Measurements from ENCODE around the gene PCCA. TPM values are rescaled to one million over a fixed set of nuclear protein-coding genes. Genes with fewer than 3 reads are reported as not detected.

The PCCA gene
- total RNA-seq, 1 experiment from 2014 or later = 8.9 TPM

DNA sequence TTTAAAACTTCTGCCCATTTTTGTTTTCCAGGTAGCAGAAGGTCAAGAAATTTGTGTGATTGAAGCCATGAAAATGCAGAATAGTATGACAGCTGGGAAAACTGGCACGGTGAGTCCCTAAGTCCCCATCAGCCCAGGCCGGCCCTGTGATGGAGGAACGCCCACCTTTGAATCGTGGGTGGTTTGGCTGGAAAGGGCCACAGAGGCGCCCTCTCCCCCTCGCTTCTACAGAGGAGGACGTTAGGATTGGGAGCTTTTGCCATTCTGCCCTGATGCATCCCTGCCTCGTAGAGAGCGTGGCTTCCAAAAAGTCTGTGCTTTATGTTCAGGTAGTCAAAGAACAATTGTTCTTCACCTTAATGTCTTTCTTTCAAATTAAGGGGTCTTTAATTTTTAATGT, 438.8 kb downstream of the PCCA start:
- H3K36me3 Mint-ChIP-seq (ENCODE audit: insufficient read depth, unreplicated experiment) = no peaks in the 10 kb centered on the region
- H3K9me3 Mint-ChIP-seq (ENCODE audit: low read depth, unreplicated experiment) = no peaks in the 10 kb centered on the region
- intact Hi-C loops (cut with micrococcal nuclease; ENCODE audit: unreplicated experiment) = no loop called here
- no peaks in the 10 kb centered on the region for H3K27me3 Mint-ChIP-seq (ENCODE audit: unreplicated experiment)
- H3K27ac Mint-ChIP-seq (ENCODE audit: unreplicated experiment) = no peak overlapping the region
- TF ChIP-seq, protein P1, sequence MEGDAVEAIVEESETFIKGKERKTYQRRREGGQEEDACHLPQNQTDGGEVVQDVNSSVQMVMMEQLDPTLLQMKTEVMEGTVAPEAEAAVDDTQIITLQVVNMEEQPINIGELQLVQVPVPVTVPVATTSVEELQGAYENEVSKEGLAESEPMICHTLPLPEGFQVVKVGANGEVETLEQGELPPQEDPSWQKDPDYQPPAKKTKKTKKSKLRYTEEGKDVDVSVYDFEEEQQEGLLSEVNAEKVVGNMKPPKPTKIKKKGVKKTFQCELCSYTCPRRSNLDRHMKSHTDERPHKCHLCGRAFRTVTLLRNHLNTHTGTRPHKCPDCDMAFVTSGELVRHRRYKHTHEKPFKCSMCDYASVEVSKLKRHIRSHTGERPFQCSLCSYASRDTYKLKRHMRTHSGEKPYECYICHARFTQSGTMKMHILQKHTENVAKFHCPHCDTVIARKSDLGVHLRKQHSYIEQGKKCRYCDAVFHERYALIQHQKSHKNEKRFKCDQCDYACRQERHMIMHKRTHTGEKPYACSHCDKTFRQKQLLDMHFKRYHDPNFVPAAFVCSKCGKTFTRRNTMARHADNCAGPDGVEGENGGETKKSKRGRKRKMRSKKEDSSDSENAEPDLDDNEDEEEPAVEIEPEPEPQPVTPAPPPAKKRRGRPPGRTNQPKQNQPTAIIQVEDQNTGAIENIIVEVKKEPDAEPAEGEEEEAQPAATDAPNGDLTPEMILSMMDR (IDR thresholded peaks at IDR 0.05; ENCODE audit: unreplicated experiment) = no peak
- H3K4me3 Mint-ChIP-seq (ENCODE audit: low read depth, unreplicated experiment) = no peak overlapping the region
- no TSS peak for BruUV-seq (replicated peaks)
- no peak for DNase-seq
- H3K4me1 Mint-ChIP-seq (ENCODE audit: low read depth, unreplicated experiment) = no peaks in the 10 kb centered on the region
- CTCF ChIA-PET = no interaction called here

DNA sequence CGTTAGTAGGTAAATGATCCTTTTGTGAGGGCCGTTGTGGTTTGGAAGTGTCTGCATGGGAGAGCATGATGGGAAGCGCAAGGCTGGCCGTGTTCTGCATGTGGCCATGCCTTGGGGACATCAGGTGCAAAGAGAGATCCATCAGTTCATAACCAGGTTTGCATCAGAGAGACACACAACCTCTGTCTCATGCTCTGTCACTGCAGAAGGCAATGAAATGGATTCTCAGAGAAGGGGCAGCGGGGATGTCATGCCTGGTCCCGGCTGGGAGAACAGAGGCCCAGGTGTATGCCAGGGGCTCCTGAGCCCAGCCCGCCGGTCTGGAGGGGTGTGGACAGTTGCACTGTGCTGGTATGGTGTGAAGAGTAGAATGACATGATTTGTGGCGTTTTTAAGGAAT, 439.5 kb downstream of the PCCA start:
- Mint-ChIP-seq H3K9me3 (ENCODE audit: low read depth, unreplicated experiment) (no peaks in the 10 kb centered on the region), H3K27me3 (ENCODE audit: unreplicated experiment) (no peaks in the 10 kb centered on the region), H3K4me3 (ENCODE audit: low read depth, unreplicated experiment) (no peak overlapping the region), H3K4me1 (ENCODE audit: low read depth, unreplicated experiment) (no peaks in the 10 kb centered on the region), H3K36me3 (ENCODE audit: insufficient read depth, unreplicated experiment) (no peaks in the 10 kb centered on the region), H3K27ac (ENCODE audit: unreplicated experiment) (no peak overlapping the region)
- CTCF ChIA-PET = no interaction called here
- DNase-seq = no peak
- no TSS peak for BruUV-seq (replicated peaks)
- intact Hi-C loops (cut with micrococcal nuclease; ENCODE audit: unreplicated experiment) = no loop called here
- TF ChIP-seq, protein P1 (IDR thresholded peaks at IDR 0.05; ENCODE audit: unreplicated experiment) = no peak

DNA sequence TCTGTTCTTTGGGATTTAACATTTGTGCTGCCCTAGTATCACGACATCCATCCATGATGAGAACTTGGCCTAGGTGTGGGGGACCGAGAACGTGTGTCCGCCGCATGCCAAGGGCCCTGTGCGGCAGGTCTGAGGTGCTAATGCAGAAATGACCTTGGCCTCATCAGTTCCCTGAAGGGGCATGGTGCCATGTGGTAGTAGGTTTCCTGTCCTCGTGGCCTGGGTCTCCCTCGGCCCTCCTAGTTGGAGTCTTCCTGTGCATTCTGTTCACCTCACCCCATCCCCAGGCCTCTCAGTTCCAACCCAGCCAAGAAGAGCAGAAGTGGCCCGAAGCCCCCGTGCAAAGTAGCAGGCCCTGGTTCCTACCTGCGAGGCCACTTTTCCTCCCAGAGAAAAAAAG, 439.9 kb downstream of the PCCA start:
- H3K9me3 Mint-ChIP-seq (ENCODE audit: low read depth, unreplicated experiment) = no peaks in the 10 kb centered on the region
- intact Hi-C loops (cut with micrococcal nuclease; ENCODE audit: unreplicated experiment) = no loop called here
- no peak for DNase-seq
- CTCF ChIA-PET = no interaction called here
- no peak overlapping the region for H3K4me3 Mint-ChIP-seq (ENCODE audit: low read depth, unreplicated experiment)
- no peaks in the 10 kb centered on the region for H3K36me3 Mint-ChIP-seq (ENCODE audit: insufficient read depth, unreplicated experiment)
- BruUV-seq (replicated peaks) = no TSS peak
- no peaks in the 10 kb centered on the region for H3K27me3 Mint-ChIP-seq (ENCODE audit: unreplicated experiment)
- TF ChIP-seq, protein P1 (IDR thresholded peaks at IDR 0.05; ENCODE audit: unreplicated experiment) = no peak
- no peak overlapping the region for H3K27ac Mint-ChIP-seq (ENCODE audit: unreplicated experiment)
- H3K4me1 Mint-ChIP-seq (ENCODE audit: low read depth, unreplicated experiment) = no peaks in the 10 kb centered on the region

DNA sequence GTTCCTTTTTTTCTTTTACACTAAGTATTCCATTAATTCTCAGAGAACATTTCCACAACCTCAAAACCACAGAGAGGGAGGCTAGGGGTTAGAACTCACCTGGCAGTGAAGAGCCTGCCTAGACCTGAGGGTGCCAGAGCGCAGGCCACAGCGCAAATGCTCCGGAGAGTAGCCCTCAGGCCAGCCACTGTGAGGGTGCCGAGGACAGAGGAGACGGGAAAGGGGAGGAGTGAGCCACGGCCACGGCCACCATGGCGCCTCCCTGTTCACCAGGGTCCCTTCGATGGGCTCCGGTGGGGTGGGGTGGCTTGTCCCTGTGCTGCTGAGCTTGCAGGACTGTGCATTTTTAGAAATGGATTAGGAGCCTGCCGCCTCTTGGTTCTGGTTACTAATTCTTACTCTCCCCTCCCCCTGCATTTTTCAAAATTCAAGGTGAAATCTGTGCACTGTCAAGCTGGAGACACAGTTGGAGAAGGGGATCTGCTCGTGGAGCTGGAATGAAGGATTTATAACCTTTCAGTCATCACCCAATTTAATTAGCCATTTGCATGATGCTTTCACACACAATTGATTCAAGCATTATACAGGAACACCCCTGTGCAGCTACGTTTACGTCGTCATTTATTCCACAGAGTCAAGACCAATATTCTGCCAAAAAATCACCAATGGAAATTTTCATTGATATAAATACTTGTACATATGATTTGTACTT, 440.9 kb downstream of the PCCA start:
- no TSS peak for BruUV-seq (replicated peaks)
- no peak overlapping the region for H3K4me3 Mint-ChIP-seq (ENCODE audit: low read depth, unreplicated experiment)
- intact Hi-C loops (cut with micrococcal nuclease; ENCODE audit: unreplicated experiment) = no loop called here
- H3K4me1 Mint-ChIP-seq (ENCODE audit: low read depth, unreplicated experiment) = no peaks in the 10 kb centered on the region
- H3K27ac Mint-ChIP-seq (ENCODE audit: unreplicated experiment) = no peak overlapping the region
- TF ChIP-seq, protein P1 (IDR thresholded peaks at IDR 0.05; ENCODE audit: unreplicated experiment) = no peak
- H3K9me3 Mint-ChIP-seq (ENCODE audit: low read depth, unreplicated experiment) = no peaks in the 10 kb centered on the region
- no peaks in the 10 kb centered on the region for H3K36me3 Mint-ChIP-seq (ENCODE audit: insufficient read depth, unreplicated experiment)
- H3K27me3 Mint-ChIP-seq (ENCODE audit: unreplicated experiment) = no peaks in the 10 kb centered on the region
- CTCF ChIA-PET = no interaction called here
- DNase-seq = no peak
